BLaER1 (cell line): ENCODE measurements around the gene HIVEP3.
A peak's percentile ranks its signal among the peaks of the same experiment; 100 is the strongest.

Experiments
- H3K27ac ChIP-seq: shearing (Covaris generic); formaldehyde crosslinking; 2 replicates; pipeline ENCODE4 v1.8.1; 2022
- H3K27me3 ChIP-seq: shearing (Covaris generic); formaldehyde crosslinking; 2 replicates; pipeline ENCODE4 v1.8.1; 2022
- H3K36me3 ChIP-seq: shearing (Covaris generic); formaldehyde crosslinking; 2 replicates; pipeline ENCODE4 v1.8.1; 2022
- H3K4me1 ChIP-seq: shearing (Covaris generic); formaldehyde crosslinking; 2 replicates; pipeline ENCODE4 v1.8.1; 2022
- H3K4me2 ChIP-seq: shearing (Covaris generic); formaldehyde crosslinking; 2 replicates; pipeline ENCODE4 v1.8.1; 2022
- H3K4me3 ChIP-seq: shearing (Covaris generic); formaldehyde crosslinking; 2 replicates; pipeline ENCODE4 v1.8.1; 2022
- H3K9ac ChIP-seq: shearing (Covaris generic); formaldehyde crosslinking; 2 replicates; pipeline ENCODE4 v1.8.1; 2022
- H3K9me3 ChIP-seq: shearing (Covaris generic); formaldehyde crosslinking; 2 replicates; pipeline ENCODE4 v1.8.1; 2022
- H4K20me1 ChIP-seq: shearing (Covaris generic); formaldehyde crosslinking; 2 replicates; pipeline ENCODE4 v1.8.1; 2022
- Cebpa-rat ChIP-seq: shearing (Covaris generic); IDR thresholded peaks from 2 replicates; pipeline ENCODE4 v1.8.1; 2022

The HIVEP3 gene

GRCh38 chr1:41741244-41741643 is 177.5 kb downstream of the HIVEP3 start:
- Histone ChIP-seq H3K9ac (peak overlapping the region; percentile 11; the same call in 1 of the 2 replicates), H3K4me3 (no peak overlapping the region), H3K27me3 (no peaks in the 10 kb centered on the region), H3K9me3 (no peaks in the 10 kb centered on the region), H3K4me1 (peaks cover 64% of the 10 kb centered on the region), H3K27ac (peak overlapping the region; percentile 89), H3K4me2 (peak overlapping the region; percentile 79), H4K20me1 (no peaks in the 10 kb centered on the region), H3K36me3 (no peaks in the 10 kb centered on the region)
- TF ChIP-seq Cebpa-rat = no peak

GRCh38 chr1:41740630-41741239 is 178.0 kb downstream of the HIVEP3 start:
- Histone ChIP-seq H3K4me3 (no peak overlapping the region), H3K9ac (peak overlapping the region; percentile 33; the same call in 1 of the 2 replicates), H3K4me1 (peaks cover 69% of the 10 kb centered on the region), H3K4me2 (peak overlapping the region; percentile 79), H3K27me3 (no peaks in the 10 kb centered on the region), H3K36me3 (no peaks in the 10 kb centered on the region), H3K9me3 (no peaks in the 10 kb centered on the region), H3K27ac (peak overlapping the region; percentile 89), H4K20me1 (no peaks in the 10 kb centered on the region)
- TF ChIP-seq Cebpa-rat = no peak

- H4K20me1 ChIP-seq = no peaks in the 10 kb centered on the region
- no peaks in the 10 kb centered on the region for H3K27me3 ChIP-seq
- no peak overlapping the region for H3K4me3 ChIP-seq
- no peaks in the 10 kb centered on the region for H3K9me3 ChIP-seq
- H3K36me3 ChIP-seq = no peaks in the 10 kb centered on the region
- TF ChIP-seq Cebpa-rat = no peak
- peak overlapping the region; percentile 89 for H3K27ac ChIP-seq
- peaks cover 76% of the 10 kb centered on the region for H3K4me1 ChIP-seq
- peak overlapping the region; percentile 79 for H3K4me2 ChIP-seq
- H3K9ac ChIP-seq = no peak overlapping the region; the same call in 1 of the 2 replicates
These were observed 178.7 kb downstream of the HIVEP3 start for GRCh38 chr1:41740058-41740457.

- Histone ChIP-seq H3K36me3 (no peaks in the 10 kb centered on the region), H3K9ac (peak overlapping the region; percentile 73), H3K9me3 (no peaks in the 10 kb centered on the region), H3K4me3 (peak overlapping the region; percentile 47), H3K4me1 (peaks cover 79% of the 10 kb centered on the region), H3K4me2 (peak overlapping the region; percentile 79), H3K27me3 (no peaks in the 10 kb centered on the region), H4K20me1 (no peaks in the 10 kb centered on the region), H3K27ac (peak overlapping the region; percentile 89)
- TF ChIP-seq Cebpa-rat = peak; percentile 94
These were observed 179.4 kb downstream of the HIVEP3 start for GRCh38 chr1:41739061-41739955.

DNA sequence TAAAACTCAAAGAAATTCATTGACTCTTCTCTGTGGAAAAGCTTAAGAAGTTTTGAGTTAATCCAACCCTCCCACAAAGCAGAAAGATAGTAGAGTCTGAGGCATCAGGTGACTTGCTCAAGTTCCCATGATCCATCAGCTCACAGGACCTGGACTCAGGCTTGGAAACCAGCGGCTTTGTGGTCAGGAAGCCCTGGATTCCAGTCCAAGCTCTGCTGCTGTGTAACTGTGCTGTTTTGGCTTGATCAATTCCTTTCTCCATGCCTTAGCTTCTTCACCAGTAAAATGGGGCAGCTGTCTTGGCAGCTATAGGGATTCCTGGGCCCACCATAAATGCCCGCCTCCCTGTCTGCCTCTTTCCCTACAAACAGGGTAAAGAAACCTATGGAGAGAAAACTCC is 180.2 kb downstream of the HIVEP3 start:
- Histone ChIP-seq H4K20me1 (no peaks in the 10 kb centered on the region), H3K9me3 (no peaks in the 10 kb centered on the region), H3K27me3 (no peaks in the 10 kb centered on the region), H3K4me3 (peak overlapping the region; percentile 47), H3K36me3 (no peaks in the 10 kb centered on the region), H3K4me2 (peak overlapping the region; percentile 79), H3K9ac (peak overlapping the region; percentile 73), H3K27ac (peak overlapping the region; percentile 89), H3K4me1 (peaks cover 86% of the 10 kb centered on the region)
- TF ChIP-seq Cebpa-rat = no peak

DNA sequence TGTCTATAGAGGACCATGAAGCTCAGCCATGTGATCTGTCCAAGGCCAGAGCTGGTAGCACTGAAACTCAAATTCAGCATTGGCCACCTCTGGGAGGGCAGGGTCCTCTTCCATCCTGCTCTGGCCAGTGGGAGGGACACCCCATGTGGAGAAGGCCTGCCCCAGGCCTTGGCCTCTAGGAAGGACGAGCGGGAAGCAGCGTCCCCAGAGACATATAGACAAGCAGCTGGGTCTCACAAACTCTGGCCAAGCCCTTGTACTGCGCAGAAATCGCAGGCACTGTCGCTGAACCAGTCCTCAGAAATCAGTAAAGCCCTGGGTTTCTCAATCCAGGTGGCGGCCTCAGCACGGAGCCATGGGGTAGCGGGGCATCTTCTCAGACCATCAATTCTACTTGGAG is 180.7 kb downstream of the HIVEP3 start:
- Histone ChIP-seq H3K4me3 (no peak overlapping the region), H3K27ac (peak overlapping the region; percentile 89), H3K4me2 (peak overlapping the region; percentile 79), H3K4me1 (peaks cover 90% of the 10 kb centered on the region), H3K36me3 (no peaks in the 10 kb centered on the region), H3K9me3 (no peaks in the 10 kb centered on the region), H3K9ac (no peak overlapping the region), H3K27me3 (no peaks in the 10 kb centered on the region), H4K20me1 (no peaks in the 10 kb centered on the region)
- TF ChIP-seq Cebpa-rat = no peak

DNA sequence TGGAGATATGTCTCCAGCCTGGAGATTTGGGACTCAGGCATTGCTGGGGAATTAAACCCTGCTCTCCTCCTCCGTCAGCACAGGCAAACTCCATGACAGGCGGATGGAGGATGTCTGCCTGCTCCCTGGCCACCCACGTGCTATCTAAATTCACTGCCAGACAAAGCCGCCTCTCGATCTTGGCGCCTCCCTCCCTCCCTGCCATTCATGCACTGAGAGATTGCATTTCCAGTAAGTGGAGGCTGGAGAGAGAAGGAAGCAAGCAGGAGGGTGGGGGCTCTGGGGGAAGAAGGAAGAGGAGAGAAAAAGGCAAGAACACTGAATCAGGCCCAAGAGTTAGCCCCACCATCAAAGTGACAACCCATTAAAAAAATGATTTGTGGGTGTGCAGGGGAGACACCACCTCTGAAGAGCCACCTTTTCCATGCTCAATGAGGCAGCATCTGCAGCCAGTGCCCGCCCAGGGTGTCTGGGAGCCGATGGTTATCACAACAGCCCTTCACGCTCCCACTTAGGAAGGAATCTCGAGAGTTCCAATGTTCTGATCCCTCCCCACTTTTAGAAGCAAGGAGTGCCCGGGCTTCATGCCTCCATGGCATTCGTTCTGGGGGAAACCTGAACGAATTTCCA is 183.0 kb downstream of the HIVEP3 start:
- H3K27ac ChIP-seq = peak overlapping the region; percentile 3; the same call in 1 of the 2 replicates
- H3K4me3 ChIP-seq = no peak overlapping the region
- H3K27me3 ChIP-seq = no peaks in the 10 kb centered on the region
- H4K20me1 ChIP-seq = no peaks in the 10 kb centered on the region
- no peaks in the 10 kb centered on the region for H3K36me3 ChIP-seq
- H3K4me1 ChIP-seq = peaks cover 94% of the 10 kb centered on the region
- TF ChIP-seq Cebpa-rat = no peak
- no peaks in the 10 kb centered on the region; the same call in 1 of the 2 replicates for H3K9me3 ChIP-seq
- H3K4me2 ChIP-seq = peak overlapping the region; percentile 27; the same call in 1 of the 2 replicates
- no peak overlapping the region; the same call in 1 of the 2 replicates for H3K9ac ChIP-seq

- Histone ChIP-seq H3K36me3 (no peaks in the 10 kb centered on the region), H3K27me3 (no peaks in the 10 kb centered on the region), H3K4me2 (peak overlapping the region; percentile 27; the same call in 1 of the 2 replicates), H3K9me3 (no peaks in the 10 kb centered on the region; the same call in 1 of the 2 replicates), H3K27ac (peak overlapping the region; percentile 3; the same call in 1 of the 2 replicates), H3K4me3 (no peak overlapping the region), H3K9ac (no peak overlapping the region), H4K20me1 (no peaks in the 10 kb centered on the region), H3K4me1 (peaks cover 94% of the 10 kb centered on the region)
- TF ChIP-seq Cebpa-rat = no peak
These were observed 183.6 kb downstream of the HIVEP3 start for GRCh38 chr1:41735139-41735538.

GRCh38 chr1:41734201-41734970 is 184.3 kb downstream of the HIVEP3 start:
- no peaks in the 10 kb centered on the region for H3K27me3 ChIP-seq

More at GRCh38 chr1:41734201-41734970, 184.3 kb downstream of the HIVEP3 start:
- no peaks in the 10 kb centered on the region; the same call in 1 of the 2 replicates for H3K9me3 ChIP-seq
- H3K36me3 ChIP-seq = no peaks in the 10 kb centered on the region
- peaks cover 94% of the 10 kb centered on the region for H3K4me1 ChIP-seq
- H3K4me2 ChIP-seq = no peak overlapping the region
- TF ChIP-seq Cebpa-rat = no peak
- no peak overlapping the region for H3K27ac ChIP-seq
- H3K4me3 ChIP-seq = no peak overlapping the region
- no peaks in the 10 kb centered on the region for H4K20me1 ChIP-seq
- H3K9ac ChIP-seq = no peak overlapping the region
